ENCODE data around the gene MS4A6E.
A peak's percentile ranks its signal among the peaks of the same experiment; 100 is the strongest.
"Not testable (repeated sequence)": the region's sequence is repeated elsewhere in the genome, so short reads cannot be mapped to it uniquely, and the experiment has no call there.

The MS4A6E gene

GRCh38 chr11:60326955-60327354, at the start of gene MS4A6E:
TSS of gene MS4A6E (plus strand) at chr11:60327255. CDS start at chr11:60334896, 7,641 bp downstream.
- no peak for DNase-seq

DNA sequence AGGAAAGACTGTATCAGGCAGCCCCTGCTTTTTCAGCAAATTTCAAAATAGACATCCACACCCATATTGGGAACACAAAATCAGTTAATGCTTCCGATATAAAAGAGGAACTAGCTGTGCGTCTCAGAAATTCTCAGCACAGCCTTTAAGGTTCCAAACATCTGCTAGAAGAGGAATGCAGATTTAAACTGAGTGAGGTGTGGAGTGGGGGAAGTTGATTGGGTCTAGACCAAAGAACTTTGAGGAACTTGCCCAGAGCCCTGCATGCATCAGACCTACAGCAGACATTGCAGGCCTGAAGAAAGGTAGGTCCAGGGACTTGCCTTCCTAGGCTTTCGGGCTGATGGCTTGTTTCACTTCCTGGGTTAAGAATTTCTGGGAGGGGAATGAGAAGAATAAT, 46.6 kb upstream of the MS4A6E start, which contains the start of gene MS4A4A:
Gene MS4A4A (plus strand): TSS at position 255 of the 400 bp plus-strand sequence. CDS start 10 bp downstream, at position 265.
- no peak for DNase-seq

GRCh38 chr11:60281485-60281884, 45.6 kb upstream of the MS4A6E start:
- DNase-seq: no peak

- DNase-seq: no peak
These were observed 44.8 kb upstream of the MS4A6E start for GRCh38 chr11:60282286-60282685.

DNA sequence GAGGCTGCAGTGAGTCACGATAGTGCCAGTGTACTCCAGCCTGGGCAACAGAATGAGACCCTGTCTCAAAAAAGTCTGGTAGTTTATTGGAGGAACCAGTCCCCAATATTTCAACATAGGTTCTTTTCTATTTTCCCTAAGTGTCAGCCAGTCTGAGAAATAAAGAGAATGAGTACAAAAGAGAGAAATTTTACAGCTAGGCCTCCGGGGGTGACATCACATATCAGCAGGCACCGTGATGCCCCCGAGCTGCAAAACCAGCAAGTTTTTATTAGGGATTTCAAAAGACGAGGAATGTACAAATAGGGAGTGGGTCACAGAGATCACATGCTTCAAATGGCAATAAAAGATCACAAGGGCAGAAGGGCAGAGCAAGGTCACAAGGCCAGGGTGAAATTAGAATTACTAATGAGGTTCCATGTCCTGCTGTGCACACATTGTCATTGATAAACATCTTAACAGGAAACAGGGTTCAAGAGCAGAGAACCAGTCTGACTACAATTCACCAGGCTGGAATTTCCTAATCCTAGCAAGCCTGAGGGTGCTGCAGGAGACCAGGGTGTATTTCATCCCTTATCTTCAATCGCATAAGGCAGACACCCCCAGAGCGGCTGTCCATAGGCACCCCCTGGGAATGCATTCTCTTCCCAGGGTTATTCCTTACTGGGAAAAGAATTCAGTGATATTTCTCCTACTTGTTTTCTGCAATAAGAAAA, 41.5 kb upstream of the MS4A6E start:
- not testable (repeated sequence) for DNase-seq

GRCh38 chr11:60288531-60288930, 38.5 kb upstream of the MS4A6E start:
- no peak for DNase-seq

DNA sequence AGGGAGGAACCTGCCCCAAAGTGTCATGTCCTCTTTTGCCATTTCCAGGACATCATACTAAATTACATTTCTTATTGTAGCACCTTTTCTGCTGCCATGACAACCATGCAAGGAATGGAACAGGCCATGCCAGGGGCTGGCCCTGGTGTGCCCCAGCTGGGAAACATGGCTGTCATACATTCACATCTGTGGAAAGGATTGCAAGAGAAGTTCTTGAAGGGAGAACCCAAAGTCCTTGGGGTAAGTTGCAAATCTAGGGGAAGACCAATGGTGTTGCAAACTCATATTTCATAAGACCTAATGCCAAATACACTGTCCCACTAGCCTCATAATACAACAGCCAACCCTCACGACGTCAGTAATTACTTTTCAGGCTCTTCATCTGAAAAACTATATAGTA, 34.9 kb upstream of the MS4A6E start:
- no peak for DNase-seq

GRCh38 chr11:60301178-60301577, 25.9 kb upstream of the MS4A6E start:
- DNase-seq: no peak

- not testable (repeated sequence) for DNase-seq
These were observed 25.2 kb upstream of the MS4A6E start for GRCh38 chr11:60301884-60302283.

- no peak for DNase-seq
These were observed 23.4 kb upstream of the MS4A6E start for GRCh38 chr11:60303661-60304060.

GRCh38 chr11:60305906-60306619, 21.0 kb upstream of the MS4A6E start:
- no peak for DNase-seq

- DNase-seq: no peak
These were observed 19.4 kb upstream of the MS4A6E start for GRCh38 chr11:60307507-60308195.

DNA sequence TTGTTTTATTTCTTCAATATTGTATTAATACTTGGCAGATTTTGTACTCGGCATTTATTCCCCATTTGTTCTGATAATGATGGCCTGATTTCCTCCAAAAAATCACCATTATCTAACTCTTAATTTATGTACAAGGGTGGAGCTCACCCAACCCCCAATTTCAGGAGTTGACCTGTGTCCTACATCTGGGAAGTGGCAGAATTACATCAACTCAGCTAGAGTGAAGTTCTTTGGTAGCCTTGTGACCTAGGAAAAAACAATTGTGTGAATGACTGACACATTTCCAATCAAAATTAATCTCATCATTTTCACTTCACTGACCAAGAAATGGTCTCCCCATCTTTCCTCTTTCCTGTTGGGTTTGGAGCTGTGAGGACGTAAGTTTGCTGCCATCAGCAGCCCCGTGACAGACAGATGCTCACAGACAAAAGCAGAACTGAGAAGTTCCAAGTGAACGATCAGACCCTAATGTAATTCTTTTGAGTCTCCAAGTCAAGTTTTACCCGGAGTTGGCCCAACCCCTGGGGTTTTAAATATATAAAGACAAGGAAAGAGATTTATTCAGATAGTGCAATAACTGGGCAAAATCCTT, 16.6 kb upstream of the MS4A6E start:
- no peak for DNase-seq

DNA sequence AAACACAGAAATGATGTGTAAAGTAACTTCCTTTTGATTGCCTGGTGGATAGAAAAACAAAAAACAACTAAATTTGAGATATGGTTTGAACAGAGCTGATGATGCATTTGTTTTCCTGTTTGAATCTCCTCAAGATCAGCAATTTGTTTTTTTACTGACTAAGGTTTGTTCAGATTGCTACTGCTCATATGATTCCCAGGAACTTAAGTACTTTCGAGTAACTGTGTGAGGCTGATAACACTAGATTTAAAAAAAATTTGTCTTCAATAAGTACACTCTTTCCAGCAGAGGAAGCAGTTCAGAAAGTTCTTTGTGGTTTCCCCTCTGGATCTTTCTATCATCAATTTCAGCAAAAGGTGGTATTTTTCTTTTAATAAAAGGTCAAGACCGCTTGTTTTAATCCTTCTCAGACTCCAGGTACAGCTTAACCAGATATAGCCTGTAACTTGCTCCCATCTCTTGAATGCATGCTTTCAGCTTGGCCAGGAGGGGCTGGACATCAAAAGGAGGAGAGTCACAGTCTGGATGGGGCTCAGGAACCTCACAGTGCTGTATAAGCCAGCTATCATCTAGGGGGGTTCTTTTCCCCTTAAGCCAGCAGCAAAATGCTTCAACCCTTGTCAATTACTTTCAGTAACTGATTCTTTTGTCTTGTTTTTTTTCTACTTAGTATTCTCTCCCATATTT, 12.3 kb upstream of the MS4A6E start:
- no peak for DNase-seq

- DNase-seq: no peak
These were observed 11.2 kb upstream of the MS4A6E start for GRCh38 chr11:60315871-60316270.

GRCh38 chr11:60316317-60316716, 10.7 kb upstream of the MS4A6E start:
- DNase-seq: no peak

- DNase-seq: no peak
These were observed 8.3 kb upstream of the MS4A6E start for GRCh38 chr11:60318726-60319125.

DNA sequence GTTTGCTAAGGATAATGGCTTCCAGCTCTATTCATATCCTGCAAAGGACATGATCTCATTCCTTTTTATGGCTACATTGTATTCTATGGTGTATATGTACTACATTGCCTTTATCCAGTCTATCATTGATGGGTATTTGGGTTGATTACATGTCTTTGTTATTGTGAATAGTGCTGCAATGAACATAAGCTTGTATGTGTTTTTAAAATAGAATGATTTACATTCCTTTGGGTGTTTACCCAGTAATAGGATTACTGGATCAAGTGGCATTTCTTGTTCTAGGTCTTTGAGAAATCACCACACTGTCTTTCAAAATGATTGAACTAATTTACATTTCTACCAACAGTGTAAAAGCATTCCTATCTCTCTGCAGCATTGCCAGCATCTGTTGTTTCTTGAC, 6.0 kb upstream of the MS4A6E start:
- DNase-seq: no peak

GRCh38 chr11:60328460-60328859, 1.4 kb downstream of the MS4A6E start:
- DNase-seq: no peak

DNA sequence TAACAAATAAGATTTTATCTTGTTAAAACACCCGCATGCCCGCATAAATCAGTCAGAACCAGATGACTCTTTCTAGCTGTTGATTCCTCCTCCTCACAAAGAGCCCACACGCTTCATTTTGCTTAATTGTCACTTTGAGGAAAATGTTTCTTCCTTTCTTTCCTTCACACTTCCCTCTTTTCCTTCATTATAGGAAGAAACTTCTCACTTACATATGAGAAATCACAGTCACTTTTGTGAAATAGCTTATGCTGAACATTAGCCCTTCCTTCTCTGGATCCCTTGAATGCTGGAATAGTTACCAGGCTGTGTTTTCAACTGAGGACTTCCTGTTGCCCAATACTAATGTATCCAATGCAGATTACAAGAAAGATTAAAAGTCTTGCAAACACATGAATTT, 5.8 kb downstream of the MS4A6E start:
- no peak for DNase-seq

DNA sequence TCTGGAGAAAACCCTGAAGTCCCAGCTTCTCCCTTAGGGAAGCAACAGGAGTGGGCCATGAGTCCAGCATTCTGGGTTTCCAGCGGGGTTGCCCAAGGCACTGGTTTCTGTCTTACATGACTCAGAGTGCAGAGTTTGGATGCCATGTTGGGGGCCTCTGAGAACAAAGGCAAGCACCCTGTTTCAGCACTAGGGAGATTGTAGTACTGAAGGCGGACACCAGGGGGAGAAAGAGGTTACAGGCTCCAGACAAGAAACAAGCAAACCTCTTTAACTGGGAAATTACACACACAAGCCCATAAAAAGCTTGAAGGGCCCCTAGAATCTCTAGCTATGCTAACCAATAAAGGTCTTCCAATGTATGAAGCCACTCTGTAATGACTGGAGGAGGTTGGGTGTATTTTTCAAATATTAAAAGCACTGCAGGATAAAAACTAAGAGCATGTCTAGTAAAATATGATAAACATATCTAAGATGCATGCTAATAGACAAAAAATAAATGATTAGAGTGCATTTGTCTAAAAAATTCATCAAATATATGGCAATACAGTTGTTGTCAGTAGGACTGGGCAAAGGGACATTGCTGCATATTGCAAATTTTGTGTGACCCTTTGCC, 7.1 kb downstream of the MS4A6E start:
- peak; percentile 15 for DNase-seq

DNA sequence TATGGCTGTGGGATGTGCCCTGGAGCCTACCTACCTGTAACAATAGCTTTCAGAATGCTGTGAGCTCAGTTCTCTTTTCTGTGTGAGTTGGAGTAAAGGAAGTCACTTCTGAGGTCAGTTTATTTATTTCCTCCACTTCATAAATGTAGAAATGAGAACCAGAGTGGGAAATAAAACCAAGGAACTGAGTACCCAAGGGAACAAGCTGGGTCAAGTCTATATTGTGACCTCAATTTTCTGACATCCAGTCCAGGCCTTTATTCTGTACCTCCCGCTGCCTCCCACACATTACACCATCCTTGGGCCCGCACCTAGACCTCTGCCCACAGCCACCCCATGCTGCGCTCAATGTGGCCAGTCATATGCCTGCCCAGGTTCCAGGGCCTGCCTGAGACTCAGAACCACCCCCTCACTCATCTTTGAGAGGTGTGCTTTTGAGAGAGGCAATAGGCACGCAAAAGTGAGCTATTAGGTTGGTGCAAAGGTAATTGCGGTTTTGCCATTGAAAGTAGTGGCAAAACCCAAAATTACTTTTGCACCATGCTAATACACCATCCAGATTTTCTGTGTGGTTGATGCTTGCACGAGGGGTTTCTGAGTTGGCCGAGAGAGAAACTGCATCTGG, 9.8 kb downstream of the MS4A6E start:
- no peak for DNase-seq
